Glomerular visceral epithelial cell (primary cell): ENCODE measurements around the gene TCF3.

Experiments
- DNase-seq: peaks from one replicate; pipeline ENCODE4 v3.0.0-alpha.2; 2016; ENCODE audit errors: extremely low spot score

Gene TCF3

DNA sequence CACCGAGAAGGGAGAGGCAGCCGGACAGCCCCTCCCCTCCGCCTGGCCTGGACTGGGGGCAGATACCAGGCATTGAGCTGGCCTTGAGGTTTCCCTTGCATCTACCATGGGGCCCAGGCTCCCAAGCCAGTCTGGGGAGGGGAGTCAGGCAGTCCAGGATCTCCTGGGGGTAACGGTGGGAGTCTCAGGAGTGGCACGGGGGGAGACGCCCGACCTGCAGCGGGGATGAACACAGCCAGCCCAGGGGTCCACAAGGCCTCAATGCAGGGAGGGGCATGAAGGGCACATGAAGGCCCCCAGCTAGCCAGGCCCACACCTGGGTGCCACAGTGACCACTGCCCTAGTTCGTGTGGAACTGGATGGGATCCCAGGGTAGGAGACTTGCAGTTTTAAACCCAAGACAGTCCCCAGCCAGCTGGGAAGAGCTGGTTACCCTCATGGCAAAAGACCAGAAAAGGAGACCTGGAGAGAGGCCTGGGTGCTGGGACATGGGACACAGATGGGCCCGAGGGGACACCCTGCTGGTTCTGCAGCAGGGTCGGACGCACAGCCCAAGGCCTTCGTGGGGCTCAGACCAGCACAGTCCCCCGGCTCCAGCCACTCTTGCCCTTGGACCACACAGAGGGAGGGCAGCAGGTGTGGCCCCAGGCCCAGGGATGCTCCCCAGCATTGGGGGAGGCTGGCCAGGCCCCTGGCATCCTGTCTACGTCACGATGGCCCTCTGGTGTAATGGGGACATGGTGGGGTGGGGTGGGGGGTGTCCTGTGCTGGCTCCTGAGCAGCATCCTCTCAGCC is 42.5 kb downstream of the TCF3 start:
- no peak for DNase-seq

DNA sequence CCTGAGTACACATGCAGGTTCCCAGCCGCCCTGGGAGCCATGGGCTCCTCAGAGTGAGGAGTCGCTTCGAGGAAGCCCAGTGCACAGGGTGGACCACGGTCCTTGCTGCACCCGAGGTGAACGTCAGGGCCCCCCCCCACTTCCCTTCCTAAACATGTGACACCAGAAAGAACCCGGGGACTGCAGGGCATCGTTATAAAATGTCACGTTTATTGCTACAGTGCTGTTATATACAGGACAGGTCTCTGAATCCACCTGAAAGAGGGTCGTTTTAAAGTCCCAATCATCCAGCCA is 43.4 kb downstream of the TCF3 start:
- DNase-seq: no peak

GRCh38 chr19:1608359-1609102 is 43.9 kb downstream of the TCF3 start:
- peak; percentile 33 for DNase-seq

DNA sequence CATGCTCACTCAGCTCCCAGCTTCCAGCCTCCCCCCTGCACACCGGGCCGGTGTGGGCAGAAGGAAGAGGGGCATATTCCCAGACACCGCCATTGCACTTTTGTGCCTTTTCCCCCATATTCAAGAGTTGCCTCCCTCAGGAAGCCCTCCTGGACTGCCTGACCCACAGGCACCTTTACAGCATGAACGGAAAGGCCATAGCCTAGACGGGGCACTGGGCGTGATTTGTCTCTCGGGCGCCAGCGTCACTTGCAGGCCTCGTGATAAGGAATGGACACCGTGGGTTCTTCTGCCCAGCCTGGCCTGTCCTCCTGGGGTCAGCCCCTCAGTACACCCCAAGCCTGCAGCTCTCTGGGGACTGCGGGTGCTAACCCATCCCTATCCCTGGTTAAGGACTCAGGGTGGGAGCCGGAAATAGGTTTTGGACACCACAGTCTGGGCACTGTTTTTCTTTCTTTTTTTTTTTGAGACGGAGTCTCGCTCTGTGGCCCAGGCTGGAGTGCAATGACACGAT is 46.2 kb downstream of the TCF3 start:
- DNase-seq: no peak

DNA sequence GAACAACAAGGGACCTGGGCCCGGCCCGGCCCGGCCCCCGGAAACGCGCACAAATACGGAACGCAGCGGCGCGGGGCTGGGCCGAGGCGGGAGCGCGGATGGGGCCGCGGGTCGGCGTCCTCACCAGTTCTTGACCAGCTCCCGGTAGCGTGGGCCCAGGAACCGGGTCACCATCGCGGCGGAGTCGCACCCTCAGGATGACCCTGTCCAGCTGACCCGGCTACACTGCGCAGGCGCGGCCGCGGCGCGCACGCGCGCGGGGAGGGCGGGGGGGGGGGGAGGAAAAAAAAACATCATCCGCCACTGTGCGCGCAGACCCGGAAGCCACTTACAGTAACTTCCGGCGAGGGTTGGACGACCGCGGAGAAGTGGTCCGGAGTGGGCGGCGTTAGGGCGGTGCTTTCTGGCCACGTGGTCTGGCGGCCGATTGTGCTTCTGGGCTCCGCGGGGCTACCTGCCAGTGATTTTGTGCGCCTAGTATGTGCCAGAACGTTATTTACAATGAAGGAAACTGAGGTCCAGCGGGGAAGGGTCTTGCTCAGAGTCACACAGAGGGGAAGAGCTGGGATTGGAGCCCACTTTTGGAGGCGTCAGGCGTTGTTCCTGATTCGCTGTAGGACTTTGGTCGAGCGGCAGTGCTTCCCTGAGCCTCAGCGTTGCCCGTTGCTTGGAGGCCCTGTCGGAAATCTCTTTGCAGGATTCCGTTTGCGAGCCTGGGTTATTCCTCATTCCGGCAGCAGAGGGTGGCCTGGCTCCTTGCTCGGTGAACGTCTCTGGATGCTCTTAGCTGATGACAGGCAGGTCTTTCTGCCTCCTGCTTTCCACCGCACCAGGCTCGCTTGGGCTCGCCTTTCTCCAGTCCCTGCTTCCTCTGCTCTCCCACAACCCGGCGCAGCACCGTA is 46.9 kb downstream of the TCF3 start, which contains the start of gene UQCR11:
Gene UQCR11, minus strand, starts transcription at position 227 of the 902 bp plus-strand sequence. Its CDS starts 53 bp downstream, at position 174.
- peak; percentile 97 for DNase-seq

- no peak for DNase-seq
Measured at GRCh38 chr19:1602091-1602707, 50.2 kb downstream of the TCF3 start.

GRCh38 chr19:1601613-1602064 is 50.8 kb downstream of the TCF3 start:
- no peak for DNase-seq

GRCh38 chr19:1599460-1599846 is 53.0 kb downstream of the TCF3 start:
- no peak for DNase-seq

DNA sequence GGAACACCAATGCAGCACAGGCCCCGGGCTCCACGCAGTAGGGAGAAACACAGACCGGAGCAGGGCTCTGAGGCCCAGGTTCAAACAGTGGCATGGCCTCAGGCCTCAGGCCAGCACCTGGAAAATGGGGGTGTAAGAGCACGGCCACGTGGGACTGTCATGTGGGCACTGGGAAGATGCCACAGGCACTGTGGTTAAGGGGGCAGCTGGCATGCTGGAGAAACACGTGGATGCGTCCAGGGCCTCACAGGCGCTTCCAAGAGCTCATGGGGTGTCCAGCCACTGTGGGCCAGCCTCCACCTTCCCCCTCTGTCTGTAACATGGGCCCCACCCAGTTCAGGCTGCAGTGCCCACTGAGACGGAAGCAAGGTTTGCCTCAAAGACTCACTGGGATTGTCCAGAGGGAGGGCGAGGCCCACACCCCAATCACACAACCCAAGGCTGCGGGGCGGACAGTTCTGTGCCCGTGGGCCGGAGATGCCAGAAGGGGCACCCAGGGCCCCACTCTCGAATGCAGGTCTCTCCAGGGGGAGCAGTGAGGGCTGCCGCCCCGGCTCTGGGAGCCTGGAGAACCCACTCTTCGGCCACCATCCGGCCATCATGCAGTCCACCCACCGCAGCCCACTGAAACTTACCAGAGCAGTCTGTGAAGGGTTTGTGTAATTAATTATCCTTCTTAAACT is 53.5 kb downstream of the TCF3 start:
- no peak for DNase-seq

DNA sequence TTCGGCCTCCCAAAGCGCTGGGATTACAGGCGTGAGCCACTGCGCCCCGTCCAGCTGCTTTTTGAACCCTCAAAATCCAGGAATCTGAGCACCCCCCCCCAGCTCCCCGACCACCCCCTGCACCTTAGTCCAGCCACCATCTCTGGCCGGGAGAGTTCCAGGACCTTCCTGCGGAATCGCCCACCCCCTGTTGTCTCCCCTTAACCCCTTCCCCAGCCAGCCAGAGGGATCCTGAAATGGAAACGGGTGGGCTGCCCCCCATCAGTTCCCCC is 59.0 kb downstream of the TCF3 start:
- no peak for DNase-seq

DNA sequence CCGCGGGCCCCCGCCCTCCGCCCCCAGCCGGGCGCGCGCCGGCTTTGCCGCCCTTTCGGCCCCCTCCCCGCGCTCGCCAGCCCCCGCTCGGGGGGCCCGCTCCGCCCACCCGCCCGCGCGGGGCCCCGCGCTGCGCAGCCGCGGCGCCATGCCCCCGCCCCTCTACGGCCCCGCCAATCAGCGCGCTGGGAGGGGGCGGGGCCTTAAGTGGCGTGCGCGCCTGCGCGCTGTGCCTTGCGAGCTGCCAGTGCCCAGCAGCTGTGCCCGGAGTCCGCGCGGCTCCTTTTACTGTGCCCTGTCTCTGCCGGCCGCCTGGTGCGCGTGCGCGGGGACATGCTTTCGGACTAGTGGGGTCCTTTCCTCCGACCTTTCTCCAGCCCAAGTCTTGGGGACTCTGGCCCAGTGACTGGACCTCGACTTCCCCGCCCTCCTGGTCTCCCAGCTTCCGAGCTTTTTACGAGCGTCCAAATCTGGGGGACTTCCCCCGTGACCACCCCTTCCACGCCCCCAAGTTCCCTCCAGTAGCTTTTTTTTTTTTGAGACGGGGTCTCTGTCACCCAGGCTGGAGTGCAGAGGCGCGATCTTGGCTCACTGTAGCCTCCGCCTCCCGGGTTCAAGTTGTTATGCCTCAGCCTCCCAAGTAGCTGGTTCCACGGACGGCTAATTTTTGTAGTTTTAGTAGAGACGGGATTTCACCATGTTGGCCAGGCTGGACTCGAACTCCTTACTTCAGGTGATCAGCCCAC is 59.5 kb downstream of the TCF3 start, which contains the start of gene MBD3:
Gene MBD3, minus strand, starts transcription at position 111 of the 746 bp plus-strand sequence. CDS start 234 bp downstream, outside the sequence.
- DNase-seq: peak; percentile 96

- peak; percentile 92 for DNase-seq
Measured at GRCh38 chr19:1592024-1592754, 60.2 kb downstream of the TCF3 start.

DNA sequence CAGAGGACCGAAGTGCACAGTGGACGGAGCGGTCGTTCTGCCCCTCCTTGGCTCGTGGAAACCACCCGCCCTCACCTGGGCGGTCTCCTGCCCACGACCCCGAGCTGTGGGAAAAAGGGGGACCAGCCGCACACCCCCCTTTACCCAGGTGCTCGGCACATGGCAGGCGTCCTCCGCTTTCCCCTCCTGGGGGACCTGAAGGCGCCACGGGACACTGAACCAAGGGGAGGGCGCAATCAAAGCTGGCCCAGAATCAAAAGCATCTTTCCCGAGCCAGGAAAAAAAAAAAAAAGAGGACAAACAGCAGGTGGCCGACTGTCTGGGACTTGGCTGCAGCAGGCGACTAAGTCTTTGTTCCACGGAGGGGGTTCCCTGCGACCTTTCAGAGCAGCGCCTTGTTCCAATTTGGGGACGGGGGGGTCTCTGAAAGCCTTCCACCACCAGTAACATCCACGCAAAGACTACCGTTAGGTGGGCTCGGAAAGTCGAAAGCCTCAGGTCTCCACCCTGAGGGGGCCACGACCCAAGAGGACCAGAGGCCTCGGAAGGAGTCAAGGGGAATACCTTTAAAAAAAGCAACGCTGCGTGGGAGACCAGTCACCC is 60.9 kb downstream of the TCF3 start:
- DNase-seq: peak; percentile 15

DNA sequence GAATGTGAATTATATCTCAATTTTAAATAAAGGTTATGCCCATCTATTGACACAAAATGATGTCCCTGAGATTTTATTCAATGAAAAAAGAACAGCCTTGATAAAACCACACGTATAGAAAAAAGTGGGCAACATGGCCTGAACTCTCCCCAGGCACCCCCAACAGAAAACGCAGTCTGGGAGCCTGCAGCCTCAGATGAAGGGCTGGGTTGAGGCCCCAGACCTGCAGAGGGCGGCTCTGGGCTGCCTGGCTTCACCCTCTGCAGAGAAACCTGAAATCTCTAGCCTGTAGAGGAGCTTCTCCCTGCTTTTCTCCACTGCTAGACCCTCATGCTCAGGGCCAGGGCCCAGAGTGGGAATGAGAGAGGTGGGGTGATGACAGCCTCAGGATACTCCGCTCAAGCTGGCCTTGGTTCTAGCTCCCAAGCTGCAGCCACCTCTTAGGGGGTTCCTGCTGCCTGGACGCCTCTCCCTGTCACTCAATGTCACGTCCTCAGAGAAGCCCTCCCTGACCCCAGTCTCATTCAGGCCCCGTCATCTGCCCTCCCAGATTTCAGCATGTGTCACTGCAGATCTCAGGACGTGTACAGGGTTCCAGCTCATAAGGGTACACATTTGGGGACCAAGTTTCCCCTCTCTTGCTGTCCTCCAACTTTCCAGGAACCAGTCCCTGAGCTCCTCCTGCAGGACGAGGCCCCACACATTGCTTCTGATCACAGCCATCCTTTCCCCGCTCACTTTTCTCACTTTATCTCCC is 61.6 kb downstream of the TCF3 start:
- peak; percentile 43 for DNase-seq

- DNase-seq: no peak
Measured at GRCh38 chr19:1587872-1588271, 64.5 kb downstream of the TCF3 start.

DNA sequence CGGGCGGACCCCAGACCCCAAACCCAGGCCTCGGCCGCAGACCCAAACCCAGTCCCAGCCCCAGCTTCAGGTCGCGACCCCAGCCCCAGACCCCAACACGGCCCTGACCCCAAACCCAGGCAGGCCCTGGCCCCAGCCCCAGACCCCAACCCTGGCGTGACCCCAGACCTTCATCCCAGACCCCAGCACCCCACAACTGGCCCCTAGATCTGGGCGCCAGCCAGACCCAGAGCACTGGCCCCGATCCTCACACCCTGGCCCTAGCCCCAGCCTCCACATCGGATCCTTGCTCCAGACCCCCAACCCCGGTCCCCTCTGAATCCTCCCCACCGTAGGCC is 67.2 kb downstream of the TCF3 start:
- no peak for DNase-seq

DNA sequence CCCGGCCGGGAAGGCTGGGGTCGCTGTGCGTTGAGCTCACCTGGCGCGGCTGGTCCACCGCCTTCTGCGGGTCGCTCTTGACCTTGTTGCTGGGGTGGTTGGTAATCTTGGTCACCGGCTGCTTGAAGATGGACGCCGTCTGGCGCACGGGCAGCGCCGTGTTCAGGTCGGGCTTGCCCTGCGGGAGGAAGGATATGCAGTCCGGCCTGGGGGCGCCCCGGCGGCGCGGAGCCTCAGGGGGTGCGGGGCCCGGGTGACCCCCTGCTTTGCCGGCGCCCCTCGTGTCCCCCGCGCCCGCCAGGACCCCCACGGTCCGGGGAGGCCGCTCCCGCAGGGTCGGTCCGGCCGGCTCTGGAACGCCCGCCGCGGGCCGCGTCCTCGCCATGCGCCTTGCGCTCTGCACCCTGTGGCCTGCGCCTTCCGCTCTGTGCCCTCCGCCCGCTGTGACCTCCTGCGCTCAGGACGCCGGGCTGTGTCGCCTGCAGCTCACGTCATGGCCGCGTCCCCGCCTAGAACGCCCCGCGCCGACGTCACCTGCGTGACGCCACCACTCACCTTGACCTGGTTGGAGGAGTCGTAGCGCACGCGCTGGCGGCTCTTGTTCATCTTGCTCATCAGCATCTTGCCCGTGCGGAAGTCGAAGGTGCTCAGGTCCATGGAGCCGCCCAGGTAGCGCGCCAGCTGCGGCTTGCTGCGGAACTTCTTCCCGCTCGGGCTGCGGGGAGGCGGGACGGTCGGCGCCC is 67.7 kb downstream of the TCF3 start:
- no peak for DNase-seq

GRCh38 chr19:1582201-1582600 is 70.2 kb downstream of the TCF3 start:
- no peak for DNase-seq
